Stimulated activated naive CD8-positive, alpha-beta T cell treated with anti-CD3 and anti-CD28 coated beads, Interleukin-15, Interleukin-2, amounts not matched to agents 100 U/mL and 50 U/mL, for 24 hours (primary cell): ENCODE data around the gene PCED1B.

ENCODE experiments used
- ATAC-seq: fragments of 150-1000 bp; cut with Tn5 transposase; one replicate; pipeline ENCODE4 v1.10.0; 2021
- DNase-seq: peaks from one replicate; pipeline ENCODE4 v3.0.0; 2021

Gene PCED1B

DNA sequence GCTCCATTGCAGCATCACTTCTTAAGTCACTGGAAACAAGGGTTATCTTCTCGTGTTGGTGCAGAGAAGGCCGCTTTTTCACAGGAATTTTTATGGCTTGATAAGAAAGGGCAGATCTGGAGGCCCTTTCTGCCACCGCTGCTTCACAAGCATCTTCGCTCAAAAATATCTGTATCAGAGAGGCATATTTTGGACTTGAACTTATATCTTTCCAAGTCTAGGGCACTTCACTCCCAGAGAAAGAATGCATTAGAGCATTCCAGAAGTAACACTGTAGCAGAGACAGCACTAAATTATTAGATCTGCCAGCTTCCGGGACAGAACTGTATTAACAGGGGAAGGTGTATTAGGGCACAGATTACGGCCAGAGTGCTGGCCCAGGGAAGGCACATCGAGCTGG is 152.0 kb downstream of the PCED1B start:
- no peak for DNase-seq
- ATAC-seq, result no peak

- DNase-seq, result no peak
- no peak for ATAC-seq
Measured at GRCh38 chr12:47234576-47235141, 155.2 kb downstream of the PCED1B start.

DNA sequence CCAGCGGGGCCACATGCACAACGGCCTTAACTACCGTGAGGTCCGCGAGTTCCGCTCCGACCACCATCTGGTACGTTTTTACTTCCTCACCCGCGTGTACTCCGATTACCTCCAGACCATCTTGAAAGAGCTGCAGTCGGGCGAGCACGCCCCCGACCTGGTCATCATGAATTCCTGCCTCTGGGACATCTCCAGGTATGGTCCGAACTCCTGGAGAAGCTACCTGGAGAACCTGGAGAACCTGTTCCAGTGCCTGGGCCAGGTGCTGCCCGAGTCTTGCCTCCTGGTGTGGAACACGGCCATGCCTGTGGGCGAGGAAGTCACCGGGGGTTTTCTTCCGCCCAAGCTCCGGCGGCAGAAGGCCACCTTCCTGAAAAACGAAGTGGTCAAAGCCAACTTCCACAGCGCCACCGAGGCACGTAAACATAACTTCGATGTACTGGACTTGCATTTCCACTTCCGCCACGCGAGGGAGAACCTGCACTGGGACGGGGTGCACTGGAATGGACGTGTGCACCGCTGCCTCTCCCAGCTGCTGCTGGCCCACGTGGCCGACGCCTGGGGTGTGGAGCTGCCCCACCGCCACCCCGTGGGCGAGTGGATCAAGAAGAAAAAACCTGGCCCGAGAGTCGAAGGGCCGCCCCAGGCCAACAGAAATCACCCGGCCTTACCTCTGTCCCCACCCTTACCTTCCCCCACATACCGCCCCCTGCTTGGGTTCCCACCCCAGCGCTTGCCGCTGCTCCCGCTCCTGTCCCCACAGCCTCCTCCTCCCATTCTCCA is 156.0 kb downstream of the PCED1B start:
- ATAC-seq (no peak), DNase-seq (no peak)

GRCh38 chr12:47236109-47236714 is 156.8 kb downstream of the PCED1B start:
- ATAC-seq (no peak), DNase-seq (no peak)

DNA sequence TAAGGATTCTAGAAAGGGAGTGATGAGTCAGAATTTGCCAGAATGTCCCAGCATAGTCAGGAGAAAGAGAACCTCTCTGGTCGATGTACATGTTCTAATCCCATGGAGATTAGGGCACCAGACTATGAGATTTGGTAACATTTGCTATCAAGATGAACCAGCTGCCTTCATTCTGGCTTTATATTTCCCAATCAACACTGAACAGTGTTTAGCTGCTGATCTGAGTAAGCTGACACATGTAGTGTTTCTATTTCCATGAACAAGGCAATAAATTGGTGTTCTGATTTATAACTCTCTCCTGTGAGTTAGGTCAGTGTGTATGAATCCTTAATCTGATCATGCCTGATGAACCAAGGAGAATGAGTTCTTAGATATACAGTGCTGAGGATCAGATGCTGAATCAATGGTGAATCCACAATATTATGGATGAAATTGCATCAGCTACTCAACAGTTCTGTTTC is 158.4 kb downstream of the PCED1B start:
- DNase-seq (no peak), ATAC-seq (no peak)

DNA sequence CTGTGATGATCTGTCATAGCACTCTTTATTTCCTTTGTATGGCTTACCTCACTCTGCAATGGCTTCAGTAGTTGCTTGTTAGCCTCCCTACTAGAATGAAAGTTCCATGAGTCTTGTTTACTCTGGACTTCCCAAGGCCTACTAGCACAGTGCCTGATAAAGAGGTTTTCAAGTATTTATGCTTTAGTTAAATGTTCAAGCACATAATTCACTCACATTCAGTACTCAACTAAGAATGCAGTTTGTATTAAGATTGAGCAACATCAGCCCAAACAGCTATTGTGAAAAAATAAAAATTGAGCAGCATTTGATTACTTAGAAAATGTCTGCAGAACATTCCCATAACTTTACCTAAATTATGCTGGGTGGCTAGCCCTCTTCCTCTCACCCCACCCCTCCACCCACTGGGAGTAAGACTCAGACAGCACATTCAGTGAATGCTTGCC is 159.3 kb downstream of the PCED1B start:
- ATAC-seq (no peak), DNase-seq (no peak)

GRCh38 chr12:47242426-47242825 is 163.0 kb downstream of the PCED1B start:
- no peak for ATAC-seq
- no peak for DNase-seq

DNA sequence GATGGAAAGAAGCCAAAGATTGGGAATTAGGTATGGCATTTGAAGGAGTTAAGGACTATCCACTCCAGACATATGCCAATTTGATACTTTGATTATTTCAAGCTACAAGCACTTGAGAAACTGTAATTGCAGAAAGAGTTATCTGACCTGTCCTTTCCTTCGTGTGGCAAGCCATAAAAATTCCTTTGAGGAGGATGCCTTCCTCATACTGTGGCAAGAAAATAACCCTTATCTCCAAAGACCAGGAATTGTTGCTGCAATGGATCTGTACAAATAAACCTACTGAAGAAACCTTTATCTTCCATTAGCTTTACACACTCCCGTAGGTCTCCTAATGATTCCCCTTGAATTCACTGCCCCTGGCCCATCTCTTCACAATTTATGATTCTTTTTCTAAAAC is 165.4 kb downstream of the PCED1B start:
- ATAC-seq (no peak), DNase-seq (no peak)

GRCh38 chr12:47245623-47246022 is 166.2 kb downstream of the PCED1B start:
- no peak for DNase-seq
- ATAC-seq, result no peak

GRCh38 chr12:47247418-47247817 is 168.0 kb downstream of the PCED1B start:
- DNase-seq (no peak), ATAC-seq (no peak)

GRCh38 chr12:47249082-47249481 is 169.7 kb downstream of the PCED1B start:
- no peak for ATAC-seq
- DNase-seq, result no peak

- DNase-seq (no peak), ATAC-seq (no peak)
Measured at GRCh38 chr12:47249719-47250357, 170.4 kb downstream of the PCED1B start.

- no peak for DNase-seq
Measured at GRCh38 chr12:47251919-47252318, 172.5 kb downstream of the PCED1B start.

DNA sequence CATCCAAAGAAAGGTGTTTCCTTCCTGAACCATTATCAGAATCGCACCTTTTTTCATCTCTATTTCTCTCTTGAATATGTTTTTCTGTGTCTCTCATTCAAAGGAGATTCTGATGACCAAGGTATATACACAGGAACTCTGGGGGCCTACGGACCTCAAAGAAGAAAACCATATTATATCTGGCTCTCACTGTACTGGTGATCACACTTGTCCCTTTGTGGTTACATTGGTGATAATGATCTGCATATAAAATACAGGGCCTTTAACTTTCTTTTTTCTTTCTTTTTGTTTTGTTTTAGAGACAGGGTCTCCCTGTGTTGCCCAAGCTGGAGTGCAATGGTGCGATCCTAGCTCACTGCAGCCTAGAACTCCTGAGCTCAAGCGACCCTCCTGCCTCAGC is 185.5 kb downstream of the PCED1B start:
- DNase-seq (no peak), ATAC-seq (no peak)

More at GRCh38 chr12:47251919-47252318, 172.5 kb downstream of the PCED1B start:
- ATAC-seq, result no peak

DNA sequence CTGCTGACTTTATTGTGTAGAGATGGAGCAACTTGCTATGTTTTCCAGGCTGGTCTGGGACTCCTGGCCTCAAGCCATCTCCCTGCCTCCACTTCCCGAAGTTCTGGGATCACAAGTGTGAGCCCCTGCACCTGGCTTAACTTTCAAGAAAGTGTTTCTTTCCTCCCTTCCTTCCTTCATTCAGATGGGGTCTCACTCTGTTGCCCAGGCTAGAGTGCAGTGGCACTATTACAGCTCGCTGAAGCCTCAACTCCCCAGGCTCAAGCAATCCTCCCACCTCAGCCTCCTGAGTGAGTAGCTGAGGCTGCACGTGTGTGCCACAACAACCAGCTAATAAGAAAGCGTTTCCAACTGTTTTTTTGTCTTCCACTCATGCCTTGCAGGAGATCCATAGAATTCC is 186.0 kb downstream of the PCED1B start:
- no peak for ATAC-seq
- DNase-seq, result no peak

- DNase-seq (no peak), ATAC-seq (no peak)
Measured at GRCh38 chr12:47267571-47267970, 188.2 kb downstream of the PCED1B start.

DNA sequence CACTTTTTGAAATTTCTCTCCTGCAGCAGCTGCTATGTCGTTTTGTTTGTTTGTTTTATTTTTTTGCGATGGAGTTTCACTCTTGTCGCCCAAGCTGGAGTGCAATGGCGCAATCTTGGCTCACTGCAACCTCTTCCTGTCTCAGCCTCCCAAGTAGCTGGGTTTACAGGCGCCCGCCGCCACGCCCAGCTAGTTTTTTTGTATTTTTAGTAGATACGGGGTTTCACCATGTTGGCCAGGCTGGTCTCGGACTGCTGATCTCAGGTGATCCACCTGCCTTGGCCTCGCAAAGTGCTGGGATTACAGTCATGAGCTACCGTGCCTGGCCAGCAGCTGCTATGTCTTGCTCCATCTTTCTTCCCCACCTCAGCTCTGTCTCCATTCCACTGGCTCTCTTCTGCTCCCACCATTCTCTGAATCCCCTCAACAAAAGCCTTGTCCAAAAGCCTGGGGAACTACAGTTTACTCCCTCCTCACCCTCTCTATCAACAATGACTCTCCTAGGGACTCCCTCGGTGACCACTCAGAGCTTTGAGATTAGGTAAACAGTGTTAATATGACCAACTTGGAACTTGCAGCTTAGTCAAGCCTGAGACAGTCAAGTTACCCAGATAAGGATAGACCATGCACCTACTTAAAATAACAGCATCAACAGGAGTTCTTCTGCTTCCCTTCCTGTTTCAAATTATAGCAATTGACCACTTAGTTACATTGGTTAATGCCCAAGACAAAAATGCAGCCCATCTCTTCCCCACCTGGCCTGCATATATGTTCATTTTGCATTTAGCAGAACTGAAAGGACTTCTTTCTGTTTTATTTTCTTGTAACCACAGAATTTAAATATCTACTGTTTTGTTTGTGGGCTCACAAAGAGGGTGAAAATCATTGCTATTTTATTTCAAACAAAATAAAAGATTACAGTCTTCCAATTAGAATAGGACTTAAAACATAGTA is 189.4 kb downstream of the PCED1B start:
- ATAC-seq, result peak; percentile 37
- no peak for DNase-seq

DNA sequence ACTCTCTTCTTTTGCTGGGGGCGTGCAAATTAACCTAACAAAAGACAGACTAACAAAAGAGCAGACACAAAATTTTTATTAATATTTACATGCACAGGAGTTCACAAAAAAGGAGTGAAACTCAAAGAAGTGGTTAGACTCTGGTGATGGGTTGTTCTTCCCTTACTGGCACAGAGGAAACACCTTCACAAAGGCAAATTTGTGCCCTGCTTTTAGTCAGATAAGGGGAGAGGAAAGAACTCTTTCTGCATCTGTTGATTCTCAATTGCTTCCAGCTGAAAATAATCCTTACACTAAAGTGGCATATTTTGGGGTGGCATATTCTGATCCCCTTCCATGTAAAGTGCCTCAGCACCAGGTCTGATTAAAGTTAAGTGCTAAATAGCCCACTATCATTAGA is 190.5 kb downstream of the PCED1B start:
- ATAC-seq, result no peak
- DNase-seq, result no peak

DNA sequence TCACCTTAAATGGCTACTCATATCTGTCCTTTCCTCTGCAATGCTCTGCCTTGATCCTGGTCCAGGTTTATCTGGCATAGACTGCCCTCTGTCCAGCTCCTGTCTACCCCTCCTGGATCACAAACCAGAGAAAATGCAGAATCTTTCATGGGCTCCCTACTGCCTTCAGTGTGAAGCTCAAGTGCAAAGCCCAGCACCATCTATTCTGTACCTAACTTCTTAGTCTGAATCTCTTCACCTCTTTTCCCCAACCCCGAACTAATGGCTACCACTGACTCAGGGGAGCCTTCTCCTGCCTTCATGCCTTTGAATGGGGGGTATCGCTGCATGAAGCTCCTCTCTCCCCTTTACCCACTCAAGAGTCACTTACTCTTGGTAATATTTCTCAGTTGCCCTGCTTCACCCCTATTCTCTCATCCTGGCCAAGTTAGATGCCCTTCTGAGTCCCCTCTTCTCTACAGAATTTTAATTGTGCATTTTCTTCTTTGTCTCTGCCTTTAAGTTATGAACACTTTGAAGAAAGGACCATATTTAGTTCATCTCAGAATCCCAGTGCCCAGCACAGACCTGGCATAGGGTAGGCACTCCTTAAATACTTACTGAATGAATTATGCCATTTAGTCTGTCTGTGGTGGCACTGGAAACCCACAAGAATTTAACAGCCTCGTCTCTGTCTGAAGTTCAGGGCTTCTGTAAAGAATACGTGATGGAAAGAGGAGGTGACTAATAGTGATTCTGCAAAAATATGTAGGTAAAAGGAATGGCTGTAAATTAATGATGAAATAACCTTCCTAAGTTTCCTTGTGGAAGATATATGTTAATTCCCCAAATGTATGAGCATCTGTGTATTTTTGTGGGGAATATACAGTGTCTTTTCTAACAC is 191.6 kb downstream of the PCED1B start:
- ATAC-seq (peak; percentile 86), DNase-seq (no peak)

GRCh38 chr12:47271800-47272239 is 192.4 kb downstream of the PCED1B start:
- ATAC-seq, result no peak
- no peak for DNase-seq
